ENCODE measurements around the gene CD86.

- TF ChIP-seq CTCF (IDR thresholded peaks at IDR 0.05; ENCODE audit: insufficient read depth, low read depth, low read length) (no peak), EZH2 (IDR thresholded peaks at IDR 0.05; ENCODE audit: insufficient read depth, low read length) (no peak)
Observed at GRCh38 chr3:122033023-122033422, 22.1 kb upstream of the CD86 start.
